H1 (cell line): ENCODE data around the gene CSRNP3. TPM values are rescaled to one million over a fixed set of nuclear protein-coding genes. Genes with fewer than 3 reads are reported as not detected.

Source experiments
- CTCF ChIA-PET: fragments of 300-600 bp; sonication (Branson Sonifier 250); formaldehyde crosslinking; loops from one replicate; lab custom pipeline; 2021; ENCODE audit not compliant: partially characterized antibody; lab: Charles Lee
- POLR2A ChIA-PET: fragments of 300-600 bp; sonication (Branson Sonifier 250); formaldehyde crosslinking; loops from one replicate; lab custom pipeline; 2021; ENCODE audit warnings: inconsistent platforms; ENCODE audit not compliant: partially characterized antibody; lab: Charles Lee
- DNase-seq, 2 experiments: peaks; one replicate each; pipeline versions ENCODE4 v3.0.0 to v3.0.0-alpha.2; 2010 to 2022; ENCODE audit warnings: low spot score in 2 of 2, low read depth in 1 of 2, mixed read lengths in 1 of 2
- FAIRE-seq: peaks from 2 replicates; lab custom pipeline; 2011; peaks lifted over from hg19 to GRCh38; lab: Jason Lieb, UNC
- H2AFZ ChIP-seq: 2 replicates; pipeline ENCODE4 v1.8.1; 2012; ENCODE audit warnings: low read length, inconsistent platforms
- H2AK5ac ChIP-seq: 2 replicates; pipeline ENCODE4 v1.6.1; 2013; ENCODE audit warnings: low read depth, low read length
- H2BK120ac ChIP-seq: replicated peaks from 2 replicates; pipeline ENCODE3; 2013; ENCODE audit warnings: low read depth, low read length, inconsistent platforms
- H2BK12ac ChIP-seq: 2 replicates; pipeline ENCODE4 v1.6.1; 2013; ENCODE audit warnings: low read depth, low read length
- H2BK15ac ChIP-seq: 2 replicates; pipeline ENCODE4 v1.6.1; 2013; ENCODE audit warnings: low read length
- H2BK20ac ChIP-seq: 2 replicates; pipeline ENCODE4 v1.6.1; 2013; ENCODE audit warnings: low read length
- H2BK5ac ChIP-seq: 2 replicates; pipeline ENCODE4 v1.6.1; 2013; ENCODE audit warnings: low read depth, low read length
- H3K14ac ChIP-seq: 2 replicates; pipeline ENCODE4 v1.6.1; 2013; ENCODE audit warnings: inconsistent platforms; ENCODE audit not compliant: insufficient read length
- H3K18ac ChIP-seq: 2 replicates; pipeline ENCODE4 v1.6.1; 2013; ENCODE audit warnings: low read length; ENCODE audit errors: extremely low read depth
- H3K23ac ChIP-seq: 2 replicates; pipeline ENCODE4 v1.6.1; 2013; ENCODE audit warnings: inconsistent platforms; ENCODE audit not compliant: insufficient read length
- H3K23me2 ChIP-seq: 2 replicates; pipeline ENCODE4 v1.6.1; 2013; ENCODE audit warnings: low read depth, low read length
- H3K27ac ChIP-seq: 2 replicates; pipeline ENCODE4 v1.6.1; 2011; ENCODE audit warnings: low read depth, low read length, inconsistent platforms
- H3K27me3 ChIP-seq, 4 experiments: replicated peaks in 1 of 4; 1 replicate in 1 of 4; 2 replicates in 3 of 4; pipeline versions ENCODE4 v1.6.1 to v1.8.1; 2011 to 2013; ENCODE audit warnings: low read length in 3 of 4, mild to moderate bottlenecking in 3 of 4, inconsistent platforms in 2 of 4, mixed read lengths in 2 of 4, moderate library complexity in 1 of 4; ENCODE audit not compliant: control insufficient read depth in 3 of 4, insufficient read depth in 3 of 4; ENCODE audit errors: extremely low read depth in 1 of 4
- H3K36me3 ChIP-seq, 4 experiments: 2 replicates each; pipeline versions ENCODE4 v1.6.1 to v1.8.1; 2011 to 2013; ENCODE audit warnings: mild to moderate bottlenecking in 4 of 4, low read length in 3 of 4, moderate library complexity in 2 of 4, control low read depth in 1 of 4, inconsistent platforms in 1 of 4; ENCODE audit not compliant: insufficient read depth in 4 of 4, control insufficient read depth in 2 of 4
- H3K4ac ChIP-seq: replicated peaks from 2 replicates; pipeline ENCODE3; 2013; ENCODE audit warnings: low read length, low read depth, mixed read lengths, inconsistent platforms; ENCODE audit not compliant: insufficient read length
- H3K4me1 ChIP-seq, 4 experiments: replicated peaks in 1 of 4; 1 replicate in 1 of 4; 2 replicates in 3 of 4; pipeline versions ENCODE4 v1.6.1 to v1.8.1; 2011 to 2013; ENCODE audit warnings: low read length in 3 of 4, inconsistent platforms in 2 of 4, mixed read lengths in 1 of 4; ENCODE audit not compliant: insufficient read depth in 4 of 4, control insufficient read depth in 3 of 4
- H3K4me2 ChIP-seq, 2 experiments: 2 replicates each; pipeline versions ENCODE4 v1.6.1 to v1.8.1; 2011 to 2013; ENCODE audit warnings: low read depth in 2 of 2, low read length in 2 of 2, control low read depth in 1 of 2, inconsistent platforms in 1 of 2, mild to moderate bottlenecking in 1 of 2; ENCODE audit not compliant: insufficient read depth in 1 of 2
- H3K4me3 ChIP-seq, 4 experiments: fragments of 200-600, 300-600 bp in 1 of 4; sonication (generic), shearing (Covaris generic), sonication (Bioruptor Twin) in 1 of 4; 2 replicates each; pipeline versions ENCODE4 v1.5.1 to v1.8.1; 2011 to 2016; ENCODE audit warnings: low read length in 4 of 4, low read depth in 3 of 4, control low read depth in 2 of 4, inconsistent platforms in 2 of 4, mild to moderate bottlenecking in 2 of 4, mixed read lengths in 1 of 4, moderate library complexity in 1 of 4; ENCODE audit not compliant: insufficient read depth in 2 of 4; ENCODE audit errors: extremely low read depth in 1 of 4
- H3K56ac ChIP-seq: replicated peaks from 2 replicates; pipeline ENCODE3; 2013; ENCODE audit warnings: low read depth, mild to moderate bottlenecking, mixed read lengths, low read length, inconsistent platforms; ENCODE audit not compliant: insufficient read length
- H3K79me1 ChIP-seq: 2 replicates; pipeline ENCODE4 v1.6.1; 2013; ENCODE audit warnings: low read depth, low read length, control low read depth
- H3K79me2 ChIP-seq, 2 experiments: 2 replicates each; pipeline versions ENCODE4 v1.6.1 to v1.8.1; 2012 to 2013; ENCODE audit warnings: low read length in 2 of 2, mild to moderate bottlenecking in 2 of 2, inconsistent platforms in 1 of 2; ENCODE audit not compliant: insufficient read depth in 2 of 2, control insufficient read depth in 1 of 2
- H3K9ac ChIP-seq, 4 experiments: replicated peaks in 1 of 4; 1 replicate in 1 of 4; 2 replicates in 3 of 4; pipeline versions ENCODE4 v1.6.1 to v1.8.1; 2011 to 2013; ENCODE audit warnings: low read depth in 3 of 4, low read length in 3 of 4, control low read depth in 2 of 4, mild to moderate bottlenecking in 2 of 4, moderate library complexity in 2 of 4, inconsistent platforms in 1 of 4; ENCODE audit errors: extremely low read depth in 1 of 4
- H3K9me3 ChIP-seq, 2 experiments: 2 replicates each; pipeline versions ENCODE4 v1.6.1 to v1.8.1; 2012 to 2013; ENCODE audit warnings: mild to moderate bottlenecking in 2 of 2, moderate library complexity in 2 of 2, control low read depth in 1 of 2, inconsistent platforms in 1 of 2, low read depth in 1 of 2, low read length in 1 of 2, mixed read lengths in 1 of 2; ENCODE audit not compliant: insufficient read depth in 2 of 2
- H4K20me1 ChIP-seq, 2 experiments: replicated peaks in 1 of 2; 2 replicates each; pipeline versions ENCODE3 to v1.8.1; 2011 to 2013; ENCODE audit warnings: inconsistent platforms in 2 of 2, low read length in 2 of 2, mild to moderate bottlenecking in 1 of 2; ENCODE audit not compliant: insufficient read depth in 2 of 2, control insufficient read depth in 1 of 2
- H4K5ac ChIP-seq: 2 replicates; pipeline ENCODE4 v1.6.1; 2013; ENCODE audit warnings: low read length, low read depth, mixed read lengths, inconsistent platforms; ENCODE audit not compliant: insufficient read length
- H4K8ac ChIP-seq: 2 replicates; pipeline ENCODE4 v1.8.0; 2013; ENCODE audit warnings: mild to moderate bottlenecking, moderate library complexity, low read length, inconsistent platforms; ENCODE audit not compliant: insufficient read depth; ENCODE audit errors: extremely low read depth
- H4K91ac ChIP-seq: replicated peaks from 2 replicates; pipeline ENCODE3; 2013; ENCODE audit warnings: low read length, mixed read lengths, inconsistent platforms; ENCODE audit not compliant: insufficient read length
- ATF3 ChIP-seq: IDR thresholded peaks from 2 replicates; pipeline ENCODE4 v1.6.1; 2011; ENCODE audit warnings: low read depth, mild to moderate bottlenecking, low read length; ENCODE audit not compliant: insufficient read depth
- CBX8 ChIP-seq: fragments of 300-800, 300-1000 bp; sonication (generic); IDR thresholded peaks from 2 replicates; pipeline ENCODE4 v1.7.1; 2016; ENCODE audit warnings: low read depth, low read length, borderline replicate concordance
- HDAC2 ChIP-seq, 2 experiments: fragments of 300-600 bp in 1 of 2; sonication (generic) in 1 of 2; IDR thresholded peaks; 2 replicates each; pipeline ENCODE4 v1.6.1; 2011 to 2012; ENCODE audit warnings: low read depth in 2 of 2, low read length in 2 of 2, mild to moderate bottlenecking in 2 of 2, moderate library complexity in 2 of 2, borderline replicate concordance in 1 of 2, inconsistent platforms in 1 of 2
- JUND ChIP-seq: IDR thresholded peaks from 2 replicates; pipeline ENCODE4 v1.6.1; 2011; ENCODE audit warnings: mild to moderate bottlenecking, improper control_type of control experiment, low read length
- PHF8 ChIP-seq: fragments of 200-600 bp; sonication (generic); conservative IDR thresholded peaks from 2 replicates; pipeline ENCODE4 v1.7.1; 2012; ENCODE audit warnings: low read depth, mild to moderate bottlenecking, inconsistent platforms, low read length, moderate library complexity
- RBBP5 ChIP-seq: IDR thresholded peaks from 2 replicates; pipeline ENCODE4 v1.7.1; 2012; ENCODE audit warnings: low read depth, mild to moderate bottlenecking, inconsistent platforms, low read length, moderate library complexity, borderline replicate concordance
- SIRT6 ChIP-seq: IDR thresholded peaks from one replicate; pipeline ENCODE4 v1.7.1; 2012; ENCODE audit warnings: low read length, inconsistent platforms
- TAF7 ChIP-seq: optimal IDR thresholded peaks from 2 replicates; pipeline ENCODE3; 2011; ENCODE audit warnings: low read depth, mild to moderate bottlenecking, inconsistent platforms, low read length, moderate library complexity, borderline replicate concordance
- WGBS, 2 experiments: shearing (Covaris generic) in 1 of 2; methylation state at CpG; one replicate each; pipeline versions ENCODE4 v1.1.6 to v1.1.7; 2013 to 2015; ENCODE audit warnings: low lambda C conversion rate in 2 of 2, mixed read lengths in 2 of 2, inconsistent platforms in 1 of 2, low coverage in 1 of 2, missing lambda C conversion rate in 1 of 2; ENCODE audit not compliant: insufficient replicate concordance in 2 of 2, insufficient coverage in 1 of 2, insufficient read length in 1 of 2; ENCODE audit errors: extremely low coverage in 1 of 2, missing lambda C conversion rate in 1 of 2; 5-methylcytosine and 5-hydroxymethylcytosine counted together
- polyA plus RNA-seq, 7 experiments: library from polyadenylated mRNA; depleted of rRNA in 3 of 7; stranded (reverse) in 5 of 7; unstranded in 2 of 7; fragments of >200 nt in 5 of 7; fragments of 200-250 nt in 2 of 7; gene quantifications; 1 replicate in 5 of 7; 2 replicates in 1 of 7; 4 replicates in 1 of 7; pipeline versions ENCODE4 v1.2.1 to v1.2.3, GENCODE V29; 2011 to 2013; ENCODE audit warnings: missing spikeins in 2 of 7, mixed read lengths in 2 of 7
- total RNA-seq: library from RNA; stranded (reverse); fragmentation: NEBNext Ultra II Directional; extraction: Animal tissue kit (Norgen Biotek cat#: 25700); gene quantifications from 2 replicates; pipeline ENCODE4 v1.2.1, GENCODE V29; 2021
- TF ChIP-seq, protein P1 (sequence below), 3 experiments: IDR thresholded peaks; 1 replicate in 2 of 3; 2 replicates in 1 of 3; pipeline versions ENCODE4 v1.5.1 to v1.6.1; 2011; ENCODE audit warnings: low read length in 3 of 3, mild to moderate bottlenecking in 3 of 3, inconsistent platforms in 2 of 3, low read depth in 1 of 3, moderate library complexity in 1 of 3; ENCODE audit not compliant: insufficient read depth in 1 of 3; ENCODE audit errors: control extremely low read depth in 1 of 3

CSRNP3 gene
- total and polyA plus RNA-seq, 2 of the 8 experiments (the other 6 are each of a cell fraction or from before 2014, with no cell fraction given): 1.3 to 6.5 TPM

DNA sequence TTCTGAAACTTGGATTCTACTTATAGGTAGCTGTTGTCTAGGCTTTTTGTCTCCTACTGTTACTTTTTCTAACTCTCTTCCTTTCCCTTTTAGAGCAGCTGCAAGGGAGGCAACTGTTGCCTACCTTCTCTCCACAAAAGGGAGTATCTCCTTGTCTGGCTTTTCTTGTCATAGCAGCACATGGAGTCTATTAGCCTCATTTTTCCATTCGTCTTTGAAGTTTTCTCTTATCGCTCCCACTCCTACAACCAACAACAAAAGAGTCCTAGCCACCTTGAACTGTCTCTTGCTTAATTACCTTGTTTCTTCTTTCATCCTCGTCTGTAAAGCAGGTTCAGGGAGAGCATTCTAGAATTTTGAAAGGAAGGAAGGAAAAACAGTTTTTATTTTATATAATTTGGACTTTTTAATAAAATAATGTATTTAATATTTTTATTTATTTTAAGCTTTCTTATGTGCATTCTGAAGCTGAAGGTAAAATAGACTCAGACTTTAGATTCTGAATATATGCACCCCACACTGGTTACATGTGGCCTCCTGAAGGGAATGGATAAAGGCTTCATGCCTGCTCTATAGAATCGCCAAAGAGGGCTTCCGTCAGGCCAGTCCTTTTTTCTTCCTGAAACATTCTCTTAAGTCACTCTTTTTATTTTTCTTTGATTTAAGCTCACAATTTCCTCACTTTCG, 154.4 kb downstream of the CSRNP3 start:
- no peak for DNase-seq
- no peaks in the 10 kb centered on the region for H3K23me2 ChIP-seq
- no peaks in the 10 kb centered on the region for H3K36me3 ChIP-seq
- no peak overlapping the region for H2BK12ac ChIP-seq
- ChIA-PET CTCF (interaction anchor here (1.9 kb wide), 1 partner anchor 10 kb away, joined by 5 read pairs; no protein-coding TSS in a partner anchor), POLR2A (interaction anchor here (1.3 kb wide), 1 partner anchor 9 kb away, joined by 3 read pairs; no protein-coding TSS in a partner anchor)
- no peak overlapping the region for H3K4me2 ChIP-seq
- FAIRE-seq: no peak
- H3K27me3 ChIP-seq: no peaks in the 10 kb centered on the region
- H3K27ac ChIP-seq: no peak overlapping the region
- H4K91ac ChIP-seq: no peak overlapping the region
- H2BK15ac ChIP-seq: no peak overlapping the region
- H2BK20ac ChIP-seq: no peak overlapping the region
- H3K4me3 ChIP-seq: no peak overlapping the region
- no peaks in the 10 kb centered on the region for H4K20me1 ChIP-seq
- H3K79me2 ChIP-seq: no peaks in the 10 kb centered on the region
- no peak overlapping the region for H2BK5ac ChIP-seq
- peaks cover 0 to 5% (median 1%) of the 10 kb centered on the region in 4 experiments; a peak in 2 of 7 replicates for H3K4me1 ChIP-seq
- H3K9ac ChIP-seq: no peak overlapping the region
- H3K79me1 ChIP-seq: no peaks in the 10 kb centered on the region
- H2AFZ ChIP-seq: no peak overlapping the region
- no peak overlapping the region for H2BK120ac ChIP-seq
- H3K9me3 ChIP-seq: no peaks in the 10 kb centered on the region
- H4K8ac ChIP-seq: no peak overlapping the region
- no peak overlapping the region for H3K56ac ChIP-seq
- H4K5ac ChIP-seq: no peak overlapping the region
- 76% methylated on average over 6 of the region's 6 CpGs; no CpG with 5 or more reads in 1 of the 2 experiments for WGBS, 2 experiments
- no peak overlapping the region for H3K23ac ChIP-seq
- no peak overlapping the region for H3K4ac ChIP-seq
- H2AK5ac ChIP-seq: no peak overlapping the region
- H3K14ac ChIP-seq: no peak overlapping the region
- H3K18ac ChIP-seq: 0 out of 2 replicates have a peak overlapping the region, but pooled peaks have one; percentile 16
- TF ChIP-seq RBBP5 (no peak), HDAC2 (IDR thresholded peaks at IDR 0.05; ENCODE audit: borderline replicate concordance in 1 of 2, low read depth in 2 of 2, low read length in 2 of 2) (no peak), SIRT6 (no peak), JUND (no peak), CBX8 (no peak), ATF3 (no peak), TAF7 (no peak), PHF8 (no peak)
- TF ChIP-seq, protein P1, sequence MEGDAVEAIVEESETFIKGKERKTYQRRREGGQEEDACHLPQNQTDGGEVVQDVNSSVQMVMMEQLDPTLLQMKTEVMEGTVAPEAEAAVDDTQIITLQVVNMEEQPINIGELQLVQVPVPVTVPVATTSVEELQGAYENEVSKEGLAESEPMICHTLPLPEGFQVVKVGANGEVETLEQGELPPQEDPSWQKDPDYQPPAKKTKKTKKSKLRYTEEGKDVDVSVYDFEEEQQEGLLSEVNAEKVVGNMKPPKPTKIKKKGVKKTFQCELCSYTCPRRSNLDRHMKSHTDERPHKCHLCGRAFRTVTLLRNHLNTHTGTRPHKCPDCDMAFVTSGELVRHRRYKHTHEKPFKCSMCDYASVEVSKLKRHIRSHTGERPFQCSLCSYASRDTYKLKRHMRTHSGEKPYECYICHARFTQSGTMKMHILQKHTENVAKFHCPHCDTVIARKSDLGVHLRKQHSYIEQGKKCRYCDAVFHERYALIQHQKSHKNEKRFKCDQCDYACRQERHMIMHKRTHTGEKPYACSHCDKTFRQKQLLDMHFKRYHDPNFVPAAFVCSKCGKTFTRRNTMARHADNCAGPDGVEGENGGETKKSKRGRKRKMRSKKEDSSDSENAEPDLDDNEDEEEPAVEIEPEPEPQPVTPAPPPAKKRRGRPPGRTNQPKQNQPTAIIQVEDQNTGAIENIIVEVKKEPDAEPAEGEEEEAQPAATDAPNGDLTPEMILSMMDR (IDR thresholded peaks at IDR 0.05; ENCODE audit: control extremely low read depth in 1 of 3, insufficient read depth in 1 of 3, low read depth in 1 of 3, low read length in 3 of 3): no peak
